Measurements from ENCODE around the gene STX8.

- TF ChIP-seq POLR2A (IDR thresholded peaks at IDR 0.05; ENCODE audit: low read depth, low read length), result no peak
- no peak for TF ChIP-seq POLR2AphosphoS5 (IDR thresholded peaks at IDR 0.05; ENCODE audit: low read depth, low read length)
- no peak for TF ChIP-seq TAF1 (IDR thresholded peaks at IDR 0.05; ENCODE audit: borderline replicate concordance, low read depth, low read length)
Measured at GRCh38 chr17:9268546-9268945, 307.1 kb downstream of the STX8 start.

All from GM12892 (cell line).